Measurements from ENCODE around the gene WNT9A.

The WNT9A gene

DNA sequence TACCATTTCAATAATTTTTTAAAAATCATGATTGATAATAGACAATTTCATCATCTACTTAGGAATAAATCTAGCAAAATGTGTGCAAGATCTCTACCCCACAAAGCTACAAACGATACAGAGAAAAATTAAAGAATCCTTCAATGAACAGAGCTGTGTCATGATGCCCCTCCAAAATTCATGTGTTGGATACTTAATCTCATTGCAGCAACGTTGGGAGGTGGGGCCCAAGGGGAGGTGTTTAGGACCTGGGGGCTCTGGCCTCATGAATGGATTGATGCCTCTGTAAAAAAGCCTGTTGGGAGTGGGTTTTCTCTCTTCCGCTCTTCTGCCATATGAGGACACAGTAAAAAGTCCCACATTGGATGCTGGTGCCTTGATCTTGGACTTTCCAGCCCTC, 77.4 kb downstream of the WNT9A start:
- no peak for FAIRE-seq
- no peak for DNase-seq (ENCODE audit: insufficient read length)
- TF ChIP-seq TAF1 (IDR thresholded peaks at IDR 0.05; ENCODE audit: borderline replicate concordance, low read depth, low read length) (no peak), POLR2AphosphoS5 (IDR thresholded peaks at IDR 0.05; ENCODE audit: low read depth, low read length) (no peak), POLR2A (IDR thresholded peaks at IDR 0.05; ENCODE audit: low read depth, low read length) (no peak)

- FAIRE-seq (no peak), DNase-seq (ENCODE audit: insufficient read length) (no peak)
- no peak for TF ChIP-seq POLR2A (IDR thresholded peaks at IDR 0.05; ENCODE audit: low read depth, low read length)
- TF ChIP-seq POLR2AphosphoS5 (IDR thresholded peaks at IDR 0.05; ENCODE audit: low read depth, low read length), result no peak
- TF ChIP-seq TAF1 (IDR thresholded peaks at IDR 0.05; ENCODE audit: borderline replicate concordance, low read depth, low read length), result no peak
Measured at GRCh38 chr1:227869851-227870305, 77.9 kb downstream of the WNT9A start.

GRCh38 chr1:227869279-227869842, 78.4 kb downstream of the WNT9A start:
- FAIRE-seq, result no peak
- DNase-seq (ENCODE audit: insufficient read length), result no peak
- TF ChIP-seq TAF1 (IDR thresholded peaks at IDR 0.05; ENCODE audit: borderline replicate concordance, low read depth, low read length) (no peak), POLR2AphosphoS5 (IDR thresholded peaks at IDR 0.05; ENCODE audit: low read depth, low read length) (no peak), POLR2A (IDR thresholded peaks at IDR 0.05; ENCODE audit: low read depth, low read length) (no peak)
